Activated CD8-positive, alpha-beta T cell treated with anti-CD3 and anti-CD28 coated beads, Interleukin-2, amount 10 ng/mL, durations not matched to agents 7 days and 5 days (primary cell): ENCODE results near the gene SPDYE17. TPM values are rescaled to one million over a fixed set of nuclear protein-coding genes. Genes with fewer than 3 reads are reported as not detected.
"Not testable (repeated sequence)": the region's sequence is repeated elsewhere in the genome, so short reads cannot be mapped to it uniquely, and the experiment has no call there.

Experiments
- ATAC-seq: fragments of 150-1000 bp; cut with Tn5 transposase; one replicate; pipeline ENCODE4 v1.10.0; 2021; ENCODE audit warnings: moderate library complexity
- CTCF ChIA-PET: fragments of 350-600 bp; sonication (Branson Sonifier 250); formaldehyde crosslinking; loops from one replicate; lab custom pipeline; 2021; ENCODE audit warnings: antibody characterized with exemption; lab: Charles Lee
- POLR2A ChIA-PET: fragments of 350-600 bp; sonication (Branson Sonifier 250); formaldehyde crosslinking; loops from one replicate; lab custom pipeline; 2021; ENCODE audit warnings: antibody characterized with exemption; lab: Charles Lee
- DNase-seq: peaks from one replicate; pipeline ENCODE4 v3.0.0-alpha.2; 2020
- H3K27ac Mint-ChIP-seq: one replicate; pipeline ENCODE4 v1.8.0; 2021; ENCODE audit warnings: mild to moderate bottlenecking, mixed read lengths
- H3K27me3 Mint-ChIP-seq: one replicate; pipeline ENCODE4 v1.8.0; 2021; ENCODE audit warnings: low read depth, mixed read lengths
- H3K36me3 Mint-ChIP-seq: one replicate; pipeline ENCODE4 v1.8.0; 2021; ENCODE audit warnings: low read depth, mixed read lengths
- H3K4me1 Mint-ChIP-seq: one replicate; pipeline ENCODE4 v1.8.0; 2021; ENCODE audit warnings: low read depth, mixed read lengths
- H3K4me3 Mint-ChIP-seq: one replicate; pipeline ENCODE4 v1.8.0; 2021; ENCODE audit warnings: mild to moderate bottlenecking, mixed read lengths
- H3K9me3 Mint-ChIP-seq: one replicate; pipeline ENCODE4 v1.8.0; 2022; ENCODE audit warnings: mixed read lengths; ENCODE audit not compliant: insufficient read depth
- total RNA-seq, 2 experiments: library from RNA; stranded (reverse); gene quantifications; one replicate each; pipeline ENCODE4 v1.2.3, GENCODE V29; 2021

Gene SPDYE17
- not detected for total RNA-seq

DNA sequence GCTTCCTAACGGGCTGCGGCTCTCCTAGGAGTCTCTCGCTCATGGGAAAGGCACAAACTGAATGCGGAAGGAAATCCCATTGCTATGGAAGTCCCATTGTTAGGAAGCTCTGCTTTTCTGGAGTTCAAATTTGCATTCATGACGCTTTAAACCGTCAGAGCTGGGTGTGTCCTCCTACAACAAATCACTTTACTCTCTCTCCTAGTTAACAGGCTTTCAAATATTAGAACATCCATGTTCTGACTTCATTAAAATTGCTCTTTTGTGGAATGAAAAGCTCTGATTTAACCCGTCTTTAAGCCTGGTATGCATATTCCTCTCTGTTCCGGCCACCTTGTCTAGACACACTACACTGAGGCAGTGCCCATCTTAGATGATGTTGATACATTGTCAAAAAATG lies at the start of gene SPDYE17:
SPDYE17 (minus strand) TSS at position 101 of the 400 bp plus-strand sequence. CDS start 1,791 bp downstream, outside the sequence.
- DNase-seq, H3K36me3 Mint-ChIP-seq, CTCF ChIA-PET, H3K27ac Mint-ChIP-seq, H3K4me3 Mint-ChIP-seq, H3K27me3 Mint-ChIP-seq, H3K4me1 Mint-ChIP-seq, ATAC-seq, H3K9me3 Mint-ChIP-seq, POLR2A ChIA-PET: not testable (repeated sequence)

DNA sequence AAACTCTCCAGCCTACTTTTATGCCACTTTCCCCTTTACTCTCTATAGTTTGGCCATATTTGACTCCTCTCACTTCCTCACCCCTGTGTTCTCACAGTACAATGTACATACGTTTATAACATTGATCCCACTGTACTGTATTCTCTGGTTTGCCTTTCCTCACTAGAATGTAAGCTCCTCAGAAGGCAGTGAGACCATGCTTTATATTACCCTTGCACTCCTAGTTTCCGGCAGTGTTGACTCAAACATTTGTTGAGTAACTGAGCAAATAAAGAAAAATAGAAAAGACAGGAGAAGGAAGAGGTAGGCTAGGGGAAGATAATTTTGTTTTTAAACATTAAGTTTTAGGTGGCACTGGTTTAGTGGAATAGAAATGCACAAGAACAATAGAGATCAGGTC lies 48.1 kb upstream of the SPDYE17 start:
- H3K27me3 Mint-ChIP-seq, DNase-seq, H3K27ac Mint-ChIP-seq, ATAC-seq, H3K9me3 Mint-ChIP-seq, H3K4me3 Mint-ChIP-seq, H3K36me3 Mint-ChIP-seq, H3K4me1 Mint-ChIP-seq, CTCF ChIA-PET, POLR2A ChIA-PET: not testable (repeated sequence)

- H3K36me3 Mint-ChIP-seq, ATAC-seq, CTCF ChIA-PET, H3K9me3 Mint-ChIP-seq, H3K4me3 Mint-ChIP-seq, DNase-seq, H3K27ac Mint-ChIP-seq, H3K4me1 Mint-ChIP-seq, H3K27me3 Mint-ChIP-seq, POLR2A ChIA-PET: not testable (repeated sequence)
These were observed 47.5 kb upstream of the SPDYE17 start for GRCh38 chr7:77079624-77080023.

GRCh38 chr7:77079112-77079511 lies 47.0 kb upstream of the SPDYE17 start:
- POLR2A ChIA-PET, DNase-seq, CTCF ChIA-PET, H3K4me3 Mint-ChIP-seq, ATAC-seq, H3K36me3 Mint-ChIP-seq, H3K4me1 Mint-ChIP-seq, H3K27me3 Mint-ChIP-seq, H3K27ac Mint-ChIP-seq, H3K9me3 Mint-ChIP-seq: not testable (repeated sequence)

DNA sequence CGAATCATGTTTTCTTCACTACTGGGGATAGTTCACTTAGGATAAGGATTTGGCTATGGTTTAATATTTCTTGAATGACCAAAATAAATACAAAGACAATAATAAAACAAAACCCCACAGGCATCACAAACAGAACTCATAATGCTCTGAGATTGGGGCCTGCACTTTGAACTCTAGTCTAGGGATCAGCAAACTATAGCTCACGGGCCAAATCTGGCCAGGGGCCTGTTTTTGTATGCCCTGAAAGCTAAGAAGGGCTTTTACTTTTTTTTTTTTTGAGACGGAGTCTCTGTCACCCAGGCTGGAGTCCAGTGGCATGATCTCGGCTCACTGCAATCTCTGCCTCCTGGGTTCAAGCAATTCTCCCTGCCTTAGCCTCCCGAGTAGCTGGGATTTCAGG lies 44.9 kb upstream of the SPDYE17 start:
- H3K4me3 Mint-ChIP-seq, H3K27ac Mint-ChIP-seq, CTCF ChIA-PET, H3K4me1 Mint-ChIP-seq, ATAC-seq, DNase-seq, POLR2A ChIA-PET, H3K9me3 Mint-ChIP-seq, H3K27me3 Mint-ChIP-seq: not testable (repeated sequence)
- peaks cover 11% of the 10 kb centered on the region for H3K36me3 Mint-ChIP-seq

DNA sequence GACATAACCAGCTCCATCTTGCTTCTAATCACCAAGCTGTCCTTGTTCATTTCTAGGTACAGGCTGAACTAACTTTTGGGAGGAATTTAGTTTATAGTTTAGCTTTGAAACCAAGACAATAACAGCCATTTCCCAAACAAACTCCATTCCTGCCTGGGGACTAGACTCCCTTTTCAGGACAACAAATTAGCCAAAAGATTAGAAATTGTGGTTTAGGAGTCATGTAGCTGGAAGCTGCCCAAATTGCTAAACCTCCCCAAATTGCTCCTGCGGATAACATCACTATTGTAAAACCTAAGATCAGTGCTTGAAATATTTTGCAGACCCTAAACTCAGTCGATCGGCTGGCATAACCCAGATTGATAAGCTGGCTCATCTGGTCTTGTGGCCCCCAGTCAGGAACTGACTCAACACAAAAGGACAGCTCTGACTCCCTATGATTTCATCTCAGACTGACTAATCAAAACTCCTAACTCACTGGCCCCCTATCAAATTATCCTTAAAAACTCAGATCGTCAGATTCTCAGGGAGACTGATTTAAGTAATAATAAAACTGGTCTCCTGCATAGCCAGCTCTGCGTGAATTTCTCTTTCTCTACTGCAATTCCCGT lies 42.7 kb upstream of the SPDYE17 start:
- DNase-seq, H3K9me3 Mint-ChIP-seq, H3K27me3 Mint-ChIP-seq, POLR2A ChIA-PET, H3K4me1 Mint-ChIP-seq, CTCF ChIA-PET, H3K4me3 Mint-ChIP-seq, ATAC-seq, H3K27ac Mint-ChIP-seq: not testable (repeated sequence)
- H3K36me3 Mint-ChIP-seq, result peaks cover 25% of the 10 kb centered on the region

- H3K9me3 Mint-ChIP-seq, CTCF ChIA-PET, DNase-seq, ATAC-seq, H3K27ac Mint-ChIP-seq, H3K4me3 Mint-ChIP-seq, POLR2A ChIA-PET, H3K27me3 Mint-ChIP-seq: not testable (repeated sequence)
- peaks cover 23% of the 10 kb centered on the region for H3K4me1 Mint-ChIP-seq
- peaks cover 27% of the 10 kb centered on the region for H3K36me3 Mint-ChIP-seq
These were observed 38.9 kb upstream of the SPDYE17 start for GRCh38 chr7:77071108-77071507.

GRCh38 chr7:77065869-77066268 lies 33.7 kb upstream of the SPDYE17 start:
- H3K4me3 Mint-ChIP-seq, DNase-seq, H3K9me3 Mint-ChIP-seq, ATAC-seq, H3K27ac Mint-ChIP-seq, CTCF ChIA-PET, H3K27me3 Mint-ChIP-seq, POLR2A ChIA-PET: not testable (repeated sequence)
- H3K4me1 Mint-ChIP-seq, result peaks cover 18% of the 10 kb centered on the region
- H3K36me3 Mint-ChIP-seq, result peaks cover 11% of the 10 kb centered on the region

GRCh38 chr7:77063732-77064131 lies 31.6 kb upstream of the SPDYE17 start:
- H3K4me3 Mint-ChIP-seq, H3K27ac Mint-ChIP-seq, H3K36me3 Mint-ChIP-seq, CTCF ChIA-PET, DNase-seq, H3K9me3 Mint-ChIP-seq, ATAC-seq, POLR2A ChIA-PET, H3K27me3 Mint-ChIP-seq: not testable (repeated sequence)
- peaks cover 11% of the 10 kb centered on the region for H3K4me1 Mint-ChIP-seq

- H3K27me3 Mint-ChIP-seq, CTCF ChIA-PET, H3K36me3 Mint-ChIP-seq, H3K4me3 Mint-ChIP-seq, H3K9me3 Mint-ChIP-seq, ATAC-seq, H3K27ac Mint-ChIP-seq, POLR2A ChIA-PET, H3K4me1 Mint-ChIP-seq, DNase-seq: not testable (repeated sequence)
These were observed 30.4 kb upstream of the SPDYE17 start, which contains the start of gene SPDYE18 for GRCh38 chr7:77062557-77062956. TSS of gene SPDYE18 (minus strand) at chr7:77062558. CDS start at chr7:77060512, 2,046 bp downstream.

DNA sequence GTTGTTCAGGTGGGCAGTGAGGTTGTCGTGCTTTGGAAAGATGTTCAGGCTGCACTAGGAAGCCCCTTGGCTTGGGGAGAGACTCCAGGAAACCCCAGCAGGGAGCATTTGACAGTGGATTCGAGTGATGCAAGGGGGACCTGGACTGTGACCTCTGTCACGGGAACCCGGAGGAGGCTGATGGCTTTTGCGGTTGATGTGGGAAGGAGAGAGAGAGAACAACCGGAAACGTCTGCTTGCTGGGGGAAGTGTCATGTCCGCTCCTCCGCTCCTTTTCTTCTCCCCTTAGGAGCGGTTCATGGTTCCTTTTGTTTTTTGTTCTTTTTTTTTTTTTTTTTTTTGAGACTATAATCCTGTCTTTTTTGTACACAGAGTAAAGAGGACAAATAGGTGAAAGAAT lies 5.8 kb downstream of the SPDYE17 start:
- H3K4me3 Mint-ChIP-seq, H3K27ac Mint-ChIP-seq, H3K27me3 Mint-ChIP-seq, DNase-seq, H3K9me3 Mint-ChIP-seq, H3K4me1 Mint-ChIP-seq, CTCF ChIA-PET, H3K36me3 Mint-ChIP-seq, ATAC-seq, POLR2A ChIA-PET: not testable (repeated sequence)

- H3K27me3 Mint-ChIP-seq, H3K36me3 Mint-ChIP-seq, H3K9me3 Mint-ChIP-seq, ATAC-seq, DNase-seq, H3K4me1 Mint-ChIP-seq, CTCF ChIA-PET, POLR2A ChIA-PET, H3K27ac Mint-ChIP-seq, H3K4me3 Mint-ChIP-seq: not testable (repeated sequence)
These were observed 22.0 kb downstream of the SPDYE17 start for GRCh38 chr7:77010074-77010680.
